ENCODE measurements around the gene FUT2. TPM values are rescaled to one million over a fixed set of nuclear protein-coding genes. Genes with fewer than 3 reads are reported as not detected.
A peak's percentile ranks its signal among the peaks of the same experiment; 100 is the strongest.

FUT2 gene
- total RNA-seq, 1 experiment from 2014 or later = 12.5 TPM

- intact Hi-C loops (cut with micrococcal nuclease) = no loop called here
- ATAC-seq (peak; percentile 91), DNase-seq (ENCODE audit: low read depth, low spot score) (peak; percentile 95)
- ChIA-PET POLR2A (no interaction called here), CTCF (no interaction called here), RAD21 (ENCODE audit: low non-redundant PET in 1 of 2, low total read pairs in 2 of 2, uncharacterized antibody in 2 of 2, unreplicated experiment in 2 of 2) (no interaction called here)
- Histone ChIP-seq H3K36me3 (ENCODE audit: control insufficient read depth in 1 of 2, insufficient read depth in 2 of 2, low read length in 2 of 2) (no peaks in the 10 kb centered on the region), H3K4me3 (replicated peaks in 1 of 2; ENCODE audit: low read depth in 1 of 2, low read length in 2 of 2) (no peak overlapping the region; a peak in 1 of 4 replicates), H4K20me1 (ENCODE audit: insufficient read depth) (no peaks in the 10 kb centered on the region), H3K9ac (ENCODE audit: low read length) (no peak overlapping the region), H3K4me2 (ENCODE audit: low read length) (peak overlapping the region; percentile 57), H3K9me2 (ENCODE audit: insufficient read depth) (no peaks in the 10 kb centered on the region), H3K79me2 (ENCODE audit: insufficient read depth, low read length) (no peaks in the 10 kb centered on the region), H2AFZ (ENCODE audit: low read depth, low read length, poor library complexity, severe bottlenecking) (peak overlapping the region; percentile 8), H3K4me1 (ENCODE audit: control insufficient read depth in 1 of 2, insufficient read depth in 2 of 2, low read length in 2 of 2) (peaks cover 2 to 24% of the 10 kb centered on the region in 2 experiments; a peak in 3 of 4 replicates), H3K27ac (ENCODE audit: low read depth, low read length) (peak overlapping the region; percentile 23), H3K9me3 (ENCODE audit: control insufficient read depth in 1 of 2, insufficient read depth in 1 of 2, low read depth in 1 of 2, low read length in 2 of 2) (no peaks in the 10 kb centered on the region), H3K27me3 (ENCODE audit: insufficient read depth, low read length) (no peaks in the 10 kb centered on the region)
- TF ChIP-seq EGR1 (IDR thresholded peaks at IDR 0.05; ENCODE audit: low read depth) = no peak
- TF ChIP-seq SP1 (IDR thresholded peaks at IDR 0.05; ENCODE audit: low read depth) = peak; percentile 70; the same call in 1 of the 2 replicates
- TF ChIP-seq MAX (IDR thresholded peaks at IDR 0.05) = peak; percentile 82
- no TSS peak for BruUV-seq (replicated peaks)
Observed at GRCh38 chr19:48660852-48661710, 34.7 kb upstream of the FUT2 start.

- no peak overlapping the region for H2AFZ ChIP-seq (ENCODE audit: low read depth, low read length, poor library complexity, severe bottlenecking)
- H3K36me3 ChIP-seq (ENCODE audit: control insufficient read depth in 1 of 2, insufficient read depth in 2 of 2, low read length in 2 of 2) = no peaks in the 10 kb centered on the region
- RAD21 ChIA-PET (ENCODE audit: low non-redundant PET in 1 of 2, low total read pairs in 2 of 2, uncharacterized antibody in 2 of 2, unreplicated experiment in 2 of 2) = no interaction called here
- no peaks in the 10 kb centered on the region for H3K9me2 ChIP-seq (ENCODE audit: insufficient read depth)
- TF ChIP-seq ELF1 (IDR thresholded peaks at IDR 0.05; ENCODE audit: borderline replicate concordance, low read depth) (no peak), ZBTB33 (IDR thresholded peaks at IDR 0.05; ENCODE audit: extremely low read depth, insufficient replicate concordance, low read length) (no peak), ZNF274 (IDR thresholded peaks at IDR 0.05; ENCODE audit: low read depth, low read length) (no peak), EGR1 (IDR thresholded peaks at IDR 0.05; ENCODE audit: low read depth) (no peak), TCF7L2 (IDR thresholded peaks at IDR 0.05; ENCODE audit: borderline replicate concordance, extremely low read depth, insufficient read depth, insufficient read length) (no peak), REST (IDR thresholded peaks at IDR 0.05; ENCODE audit: low read depth) (no peak), ZFX (IDR thresholded peaks at IDR 0.05) (no peak)
- peak overlapping the region; percentile 23; the same call in 1 of the 2 replicates for H3K27ac ChIP-seq (ENCODE audit: low read depth, low read length)
- no peaks in the 10 kb centered on the region for H3K9me3 ChIP-seq (ENCODE audit: control insufficient read depth in 1 of 2, insufficient read depth in 1 of 2, low read depth in 1 of 2, low read length in 2 of 2)
- ATAC-seq (no peak), DNase-seq (ENCODE audit: low read depth, low spot score) (no peak)
- H3K4me2 ChIP-seq (ENCODE audit: low read length) = no peak overlapping the region
- H4K20me1 ChIP-seq (ENCODE audit: insufficient read depth) = no peaks in the 10 kb centered on the region
- no peak overlapping the region for H3K4me3 ChIP-seq (replicated peaks in 1 of 2; ENCODE audit: low read depth in 1 of 2, low read length in 2 of 2)
- CTCF ChIA-PET = no interaction called here
- POLR2A ChIA-PET = no interaction called here
- intact Hi-C loops (cut with micrococcal nuclease) = no loop called here
- no peaks in the 10 kb centered on the region for H3K79me2 ChIP-seq (ENCODE audit: insufficient read depth, low read length)
- peaks cover 2 to 24% of the 10 kb centered on the region in 2 experiments; a peak in 3 of 4 replicates for H3K4me1 ChIP-seq (ENCODE audit: control insufficient read depth in 1 of 2, insufficient read depth in 2 of 2, low read length in 2 of 2)
- no TSS peak for BruUV-seq (replicated peaks)
- no peak overlapping the region for H3K9ac ChIP-seq (ENCODE audit: low read length)
- H3K27me3 ChIP-seq (ENCODE audit: insufficient read depth, low read length) = no peaks in the 10 kb centered on the region
Observed at GRCh38 chr19:48661711-48662090, 34.1 kb upstream of the FUT2 start.

Data from HCT116 (cell line).